K562 (cell line): ENCODE measurements around the gene DEPP1. TPM values are rescaled to one million over a fixed set of nuclear protein-coding genes. Genes with fewer than 3 reads are reported as not detected.

Experiments used
- AFF1 ChIP-seq, 2 experiments: fragments of 450-650 bp; IDR thresholded peaks; 2 replicates each; pipeline ENCODE4 v1.6.1; 2018; ENCODE audit warnings: mild to moderate bottlenecking in 2 of 2, low read depth in 1 of 2; ENCODE audit not compliant: partially characterized antibody in 2 of 2
- BHLHE40 ChIP-seq: IDR thresholded peaks from 2 replicates; pipeline ENCODE4 v1.6.1; 2011; ENCODE audit warnings: low read length, improper control_type of control experiment
- FOS ChIP-seq: IDR thresholded peaks from 3 replicates; pipeline ENCODE4 v1.6.1; 2011; ENCODE audit not compliant: insufficient read length; ENCODE audit errors: extremely low read depth
- FUS ChIP-seq: fragments of 200-400 bp; formaldehyde crosslinking; optimal IDR thresholded peaks from 2 replicates; pipeline ENCODE3; 2017; ENCODE audit warnings: low read depth, low read length
- JUNB ChIP-seq: fragments of 450-650 bp; formaldehyde crosslinking; conservative IDR thresholded peaks from 2 replicates; pipeline ENCODE4 v1.4.0; 2020; ENCODE audit warnings: mild to moderate bottlenecking
- MCM3 ChIP-seq: fragments of 450-650 bp; IDR thresholded peaks from 2 replicates; pipeline ENCODE4 v1.6.1; 2016
- MITF ChIP-seq: IDR thresholded peaks from 2 replicates; pipeline ENCODE4 v1.6.1; 2014; ENCODE audit warnings: antibody characterized with exemption
- PHF20 ChIP-seq: fragments of 450-650 bp; IDR thresholded peaks from 2 replicates; pipeline ENCODE4 v1.6.1; 2018; ENCODE audit not compliant: partially characterized antibody
- PML ChIP-seq: IDR thresholded peaks from 2 replicates; pipeline ENCODE4 v1.6.1; 2012; ENCODE audit warnings: low read length, inconsistent platforms
- POLR2AphosphoS5 ChIP-seq: IDR thresholded peaks from 2 replicates; pipeline ENCODE4 v1.6.1; 2011; ENCODE audit warnings: mild to moderate bottlenecking, low read depth, low read length, moderate library complexity; ENCODE audit not compliant: control insufficient read depth, insufficient read depth
- PREB ChIP-seq: sonication (generic); formaldehyde crosslinking; IDR thresholded peaks from 2 replicates; pipeline ENCODE4 v1.8.1; 2023; ENCODE audit warnings: mild to moderate bottlenecking, missing genetic modification reagents
- RFX5 ChIP-seq: IDR thresholded peaks from 2 replicates; pipeline ENCODE4 v1.6.1; 2011; ENCODE audit warnings: low read depth, mild to moderate bottlenecking, improper control_type of control experiment, low read length
- SIRT6 ChIP-seq: IDR thresholded peaks from one replicate; pipeline ENCODE4 v1.6.1; 2012; ENCODE audit warnings: low read depth, mild to moderate bottlenecking, control low read depth, inconsistent platforms, low read length, moderate library complexity
- TAL1 ChIP-seq: fragments of 450-650 bp; IDR thresholded peaks from 2 replicates; pipeline ENCODE4 v1.6.1; 2016; ENCODE audit warnings: mild to moderate bottlenecking
- TCF3 ChIP-seq: sonication (generic); formaldehyde crosslinking; IDR thresholded peaks from 2 replicates; pipeline ENCODE4 v1.4.0; 2020; ENCODE audit warnings: mild to moderate bottlenecking, missing genetic modification reagents
- ZFP36 ChIP-seq: fragments of 150-350 bp; IDR thresholded peaks from 2 replicates; pipeline ENCODE4 v1.6.1; 2018; ENCODE audit warnings: low read length, low read depth; ENCODE audit not compliant: partially characterized antibody
- ZHX1 ChIP-seq: fragments of 150-350 bp; conservative IDR thresholded peaks from 2 replicates; pipeline ENCODE4 v1.6.1; 2014; ENCODE audit warnings: low read length
- ZNF121 ChIP-seq: sonication (generic); formaldehyde crosslinking; conservative IDR thresholded peaks from 2 replicates; pipeline ENCODE4 v1.8.0; 2022; ENCODE audit warnings: missing genetic modification reagents
- ZNF584 ChIP-seq: fragments of 200-800 bp; sonication (Bioruptor generic); IDR thresholded peaks from 2 replicates; pipeline ENCODE4 v1.6.1; 2016; ENCODE audit warnings: low read depth, mild to moderate bottlenecking, missing genetic modification characterization, missing compliant biosample characterization
- ZNF77 ChIP-seq: fragments of 250-450 bp; sonication (Bioruptor Pico); IDR thresholded peaks from 2 replicates; pipeline ENCODE4 v1.5.0; 2020
- polyA plus RNA-seq, 8 experiments: library from polyadenylated mRNA; depleted of rRNA in 4 of 8; stranded (reverse) in 5 of 8; unstranded in 3 of 8; fragments of >200 nt; fragmentation: Nextera tagmentation in 2 of 8; fragmentation: Illumina TruSeq in 1 of 8; extraction: Ambion mirVana in 2 of 8; extraction: Trizol in 1 of 8; gene quantifications; 2 replicates each; pipeline versions ENCODE4 v1.2.1 to v1.2.3, GENCODE V29; 2011 to 2014; ENCODE audit warnings: inconsistent platforms in 1 of 8, missing spikeins in 1 of 8
- total RNA-seq, 7 experiments: library from RNA; depleted of rRNA in 6 of 7; stranded (reverse); fragments of >200 nt in 6 of 7; fragmentation: Illumina TruSeq in 2 of 7; extraction: Trizol in 2 of 7; gene quantifications; 2 replicates each; pipeline versions ENCODE4 v1.2.1 to v1.2.3, GENCODE V29; 2011 to 2021; ENCODE audit warnings: low replicate concordance in 1 of 7

Gene DEPP1
- total and polyA plus RNA-seq, 9 of the 15 experiments (the other 6 are each of a cell fraction or from before 2014, with no cell fraction given), result 0.04 to 0.54 (median 0.20) TPM; not detected in 1

GRCh38 chr10:44974628-44975430 is 3.8 kb downstream of the DEPP1 start (continued):
- TF ChIP-seq ZHX1 (no peak), SIRT6 (no peak), TCF3 (CRISPR knock-in tag) (no peak), ZNF584 (CRISPR knock-in tag) (no peak), FOS (no peak), ZNF121 (CRISPR knock-in tag) (no peak), FUS (no peak), BHLHE40 (no peak; the same call in 1 of the 2 replicates), MCM3 (no peak), ZNF77 (CRISPR knock-in tag) (no peak), JUNB (CRISPR knock-in tag) (no peak), RFX5 (no peak), PREB (CRISPR knock-in tag) (no peak), AFF1 (IDR thresholded peaks at IDR 0.05; ENCODE audit: low read depth in 1 of 2, partially characterized antibody in 2 of 2) (no peak), ZFP36 (peak; percentile 19), PML (no peak), POLR2AphosphoS5 (peak; percentile 45; the same call in 1 of the 2 replicates), PHF20 (no peak), MITF (no peak), TAL1 (no peak)
